Naive thymus-derived CD8-positive, alpha-beta T cell (primary cell): ENCODE results near the gene DCAF8. TPM values are rescaled to one million over a fixed set of nuclear protein-coding genes. Genes with fewer than 3 reads are reported as not detected.

Experiments used
- ATAC-seq, 2 donors: fragments of 150-1000 bp; cut with Tn5 transposase in 1 of 2; sonication (Bioruptor Pico), chemical (Tn5 transposase) in 1 of 2; 1 replicate in 1 of 2; 2 replicates in 1 of 2; pipeline ENCODE4 v1.10.0; 2021; ENCODE audit warnings: mild to moderate bottlenecking in 2 of 2, moderate library complexity in 2 of 2
- POLR2A ChIA-PET: fragments of 350-600 bp; sonication (Branson Sonifier 250); formaldehyde crosslinking; loops from one replicate; lab custom pipeline; 2021; ENCODE audit warnings: antibody characterized with exemption; lab: Charles Lee
- DNase-seq, 10 donors: peaks; one replicate each; pipeline versions ENCODE4 v3.0.0 to v3.0.0-alpha.2; 2020 to 2022
- H3K27ac Mint-ChIP-seq, 10 donors: one replicate each; pipeline ENCODE4 v1.8.0; 2020 to 2022; ENCODE audit warnings: mild to moderate bottlenecking in 10 of 10, mixed read lengths in 10 of 10, moderate library complexity in 4 of 10, inconsistent platforms in 1 of 10
- H3K27me3 Mint-ChIP-seq, 5 donors: one replicate each; pipeline ENCODE4 v1.8.0; 2021 to 2022; ENCODE audit warnings: mixed read lengths in 5 of 5
- H3K36me3 Mint-ChIP-seq, 3 donors: one replicate each; pipeline ENCODE4 v1.8.0; 2020 to 2022; ENCODE audit warnings: mixed read lengths in 3 of 3, mild to moderate bottlenecking in 2 of 3, inconsistent platforms in 1 of 3
- H3K4me1 Mint-ChIP-seq, 4 donors: one replicate each; pipeline ENCODE4 v1.8.0; 2021 to 2022; ENCODE audit warnings: mixed read lengths in 4 of 4
- H3K4me3 Mint-ChIP-seq, 10 donors: one replicate each; pipeline ENCODE4 v1.8.0; 2020 to 2022; ENCODE audit warnings: mild to moderate bottlenecking in 10 of 10, mixed read lengths in 10 of 10, moderate library complexity in 6 of 10, inconsistent platforms in 1 of 10
- H3K9me3 Mint-ChIP-seq, 9 donors: one replicate each; pipeline ENCODE4 v1.8.0; 2020 to 2022; ENCODE audit warnings: mixed read lengths in 9 of 9, mild to moderate bottlenecking in 3 of 9, inconsistent platforms in 1 of 9, moderate library complexity in 1 of 9
- polyA plus RNA-seq, 3 donors: library from polyadenylated mRNA; unstranded; fragments of 300-500 nt; fragmentation: Illumina TruSeq; gene quantifications; one replicate each; pipeline ENCODE4 v1.2.3, GENCODE V29; 2021
- total RNA-seq, 8 experiments: library from RNA in 2 of 8; stranded (reverse) in 2 of 8; gene quantifications; one replicate each; pipeline ENCODE4 v1.2.3 and lab custom pipeline; 2021 to 2026

Gene DCAF8
- total and polyA plus RNA-seq, 5 experiments from 2014 or later, result 46.9 to 256 (median 51.6) TPM

DNA sequence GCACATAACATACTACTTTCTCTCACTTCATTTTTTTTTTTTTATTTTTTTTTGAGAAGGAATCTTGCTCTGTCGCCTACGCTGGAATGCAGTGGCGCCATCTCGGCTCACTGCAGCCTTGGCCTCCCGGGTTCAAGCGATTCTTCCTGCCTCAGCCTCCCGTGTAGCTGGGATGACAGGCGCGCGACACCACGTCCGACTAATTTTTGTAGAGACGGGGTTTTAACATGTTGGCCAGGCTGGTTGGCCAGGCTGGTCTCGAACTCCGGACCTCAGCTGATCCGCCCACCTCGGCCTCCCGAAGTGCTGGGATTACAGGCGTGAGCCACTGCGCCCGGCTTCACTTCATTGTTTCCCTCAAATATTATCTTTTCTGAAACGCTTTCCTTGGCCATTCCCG, 23.2 kb upstream of the DCAF8 start:
- peak overlapping the region; percentile 92 to 100 (median 98) for H3K4me3 Mint-ChIP-seq
- POLR2A ChIA-PET, result interaction anchor here (0.6 to 3.8 kb wide), 10 partner anchors 12 to 361 kb away, joined by 3 to 47 read pairs (median 4); partner anchors contain the start of genes COPA, DCAF8, IGSF8 and NCSTN
- peak overlapping the region in 8 of 10 donors; percentile 57 to 98 (median 95) for H3K27ac Mint-ChIP-seq
- no peak for ATAC-seq
- no peaks in the 10 kb centered on the region for H3K9me3 Mint-ChIP-seq
- peaks cover 0 to 1% (median 0%) of the 10 kb centered on the region in 5 donors for H3K27me3 Mint-ChIP-seq
- H3K36me3 Mint-ChIP-seq, result peaks cover 0 to 47% (median 11%) of the 10 kb centered on the region in 3 donors
- peaks cover 17 to 34% (median 29%) of the 10 kb centered on the region in 4 donors for H3K4me1 Mint-ChIP-seq
- no peak for DNase-seq

- POLR2A ChIA-PET, result interaction anchor here (0.6 to 3.8 kb wide), 11 partner anchors 13 to 361 kb away, joined by 3 to 47 read pairs (median 3); partner anchors contain the start of genes COPA, DCAF8, IGSF8 and NCSTN
- Mint-ChIP-seq H3K36me3 (peaks cover 0 to 47% (median 13%) of the 10 kb centered on the region in 3 donors), H3K4me3 (peak within 1 kb of the TSS; percentile 92 to 100 (median 98)), H3K27me3 (peaks cover 0 to 1% (median 0%) of the 10 kb centered on the region in 5 donors), H3K27ac (peak within 1 kb of the TSS; percentile 91 to 98 (median 95)), H3K9me3 (no peaks in the 10 kb centered on the region), H3K4me1 (peaks cover 17 to 34% (median 29%) of the 10 kb centered on the region in 4 donors)
- DNase-seq (peak; percentile 86 to 96 (median 92)), ATAC-seq (peak; percentile 99 to 100)
Measured at GRCh38 chr1:160284782-160285344, 22.5 kb upstream of the DCAF8 start, which contains the start of gene PEX19. Gene PEX19 (minus strand): TSS chr1:160285133. CDS start chr1:160285124, 9 bp downstream.

DNA sequence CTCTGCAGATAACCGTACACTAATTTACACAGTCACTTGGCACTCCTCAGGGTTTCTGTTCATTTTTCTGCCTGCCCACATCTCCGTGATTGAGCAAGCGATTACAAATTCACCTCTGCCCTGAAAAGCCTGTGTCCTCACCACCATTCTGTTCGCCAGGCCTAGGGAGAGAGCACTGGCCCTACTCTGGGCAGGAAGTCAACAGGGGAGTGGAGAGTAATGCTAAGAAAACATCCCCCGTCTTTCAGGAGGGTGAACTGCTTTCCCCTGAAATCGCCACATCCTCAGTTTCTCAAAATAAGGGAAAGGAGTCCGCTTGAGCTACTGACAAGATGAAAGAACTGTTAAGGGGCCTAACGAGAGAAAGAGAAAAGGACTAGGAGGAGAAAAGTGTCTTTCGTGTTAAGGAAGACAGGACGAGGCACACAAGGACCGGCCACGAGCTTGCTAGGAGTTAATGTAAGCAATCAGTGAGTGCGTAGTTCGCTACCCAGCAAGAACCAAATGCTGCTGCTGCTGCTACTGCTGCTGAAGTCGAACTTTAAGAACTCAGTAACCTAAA, 22.0 kb upstream of the DCAF8 start:
- peak overlapping the region; percentile 91 to 98 (median 95) for H3K27ac Mint-ChIP-seq
- H3K27me3 Mint-ChIP-seq, result peaks cover 0 to 1% (median 0%) of the 10 kb centered on the region in 5 donors
- ATAC-seq, result peak; percentile 37 to 44
- H3K36me3 Mint-ChIP-seq, result peaks cover 0 to 47% (median 13%) of the 10 kb centered on the region in 3 donors
- H3K4me1 Mint-ChIP-seq, result peaks cover 17 to 34% (median 29%) of the 10 kb centered on the region in 4 donors
- DNase-seq, result peak in 3 of 10 donors; percentile 7 to 9 (median 8)
- POLR2A ChIA-PET, result interaction anchor here (1.0 to 3.8 kb wide), 8 partner anchors 22 to 360 kb away, joined by 3 to 47 read pairs (median 4); partner anchors contain the start of genes DCAF8 and IGSF8
- H3K4me3 Mint-ChIP-seq, result peak overlapping the region; percentile 92 to 100 (median 98)
- H3K9me3 Mint-ChIP-seq, result no peaks in the 10 kb centered on the region

GRCh38 chr1:160282807-160283206, 20.5 kb upstream of the DCAF8 start:
- H3K27me3 Mint-ChIP-seq, result peaks cover 0 to 1% (median 0%) of the 10 kb centered on the region in 5 donors
- DNase-seq (no peak), ATAC-seq (no peak)
- peaks cover 17 to 34% (median 29%) of the 10 kb centered on the region in 4 donors for H3K4me1 Mint-ChIP-seq
- H3K9me3 Mint-ChIP-seq, result no peaks in the 10 kb centered on the region
- POLR2A ChIA-PET, result no interaction called here
- H3K36me3 Mint-ChIP-seq, result peaks cover 0 to 50% (median 19%) of the 10 kb centered on the region in 3 donors
- peak overlapping the region in 2 of 10 donors; percentile 92 to 98 for H3K4me3 Mint-ChIP-seq
- H3K27ac Mint-ChIP-seq, result no peak overlapping the region

GRCh38 chr1:160277987-160278386, 15.6 kb upstream of the DCAF8 start:
- no peak for ATAC-seq
- Mint-ChIP-seq H3K4me1 (peaks cover 2 to 8% (median 4%) of the 10 kb centered on the region in 4 donors), H3K36me3 (peaks cover 0 to 67% (median 26%) of the 10 kb centered on the region in 3 donors)

GRCh38 chr1:160277330-160277729, 15.0 kb upstream of the DCAF8 start:
- peaks cover 0 to 61% (median 26%) of the 10 kb centered on the region in 3 donors for H3K36me3 Mint-ChIP-seq
- H3K4me1 Mint-ChIP-seq, result peaks cover 0 to 1% (median 0%) of the 10 kb centered on the region in 4 donors
- H3K4me3 Mint-ChIP-seq, result no peak overlapping the region
- H3K27ac Mint-ChIP-seq, result no peak overlapping the region
- POLR2A ChIA-PET, result no interaction called here
- ATAC-seq, result no peak
- no peak for DNase-seq
- H3K9me3 Mint-ChIP-seq, result no peaks in the 10 kb centered on the region
- H3K27me3 Mint-ChIP-seq, result no peaks in the 10 kb centered on the region

More at GRCh38 chr1:160277987-160278386, 15.6 kb upstream of the DCAF8 start:
- Mint-ChIP-seq H3K9me3 (no peaks in the 10 kb centered on the region), H3K27me3 (no peaks in the 10 kb centered on the region), H3K4me3 (no peak overlapping the region), H3K27ac (no peak overlapping the region)
- no peak for DNase-seq
- POLR2A ChIA-PET, result interaction anchor here (1.3 kb wide), 1 partner anchor 16 kb away, joined by 5 read pairs; the partner anchor contains the start of gene DCAF8

GRCh38 chr1:160271025-160271424, 8.7 kb upstream of the DCAF8 start:
- POLR2A ChIA-PET, result no interaction called here
- Mint-ChIP-seq H3K9me3 (no peaks in the 10 kb centered on the region), H3K27me3 (no peaks in the 10 kb centered on the region), H3K4me3 (no peak overlapping the region), H3K27ac (no peak overlapping the region), H3K4me1 (no peaks in the 10 kb centered on the region), H3K36me3 (peaks cover 0 to under 1% (median 0%) of the 10 kb centered on the region in 3 donors)
- DNase-seq (no peak), ATAC-seq (no peak)

GRCh38 chr1:160267284-160267991, 5.1 kb upstream of the DCAF8 start:
- ATAC-seq (no peak), DNase-seq (no peak)
- no peaks in the 10 kb centered on the region for H3K36me3 Mint-ChIP-seq
- POLR2A ChIA-PET, result no interaction called here
- no peak overlapping the region for H3K4me3 Mint-ChIP-seq
- H3K4me1 Mint-ChIP-seq, result peaks cover 2 to 15% (median 8%) of the 10 kb centered on the region in 4 donors
- no peaks in the 10 kb centered on the region for H3K27me3 Mint-ChIP-seq
- H3K9me3 Mint-ChIP-seq, result no peaks in the 10 kb centered on the region
- peak overlapping the region in 1 of 10 donors; percentile 51 for H3K27ac Mint-ChIP-seq

DNA sequence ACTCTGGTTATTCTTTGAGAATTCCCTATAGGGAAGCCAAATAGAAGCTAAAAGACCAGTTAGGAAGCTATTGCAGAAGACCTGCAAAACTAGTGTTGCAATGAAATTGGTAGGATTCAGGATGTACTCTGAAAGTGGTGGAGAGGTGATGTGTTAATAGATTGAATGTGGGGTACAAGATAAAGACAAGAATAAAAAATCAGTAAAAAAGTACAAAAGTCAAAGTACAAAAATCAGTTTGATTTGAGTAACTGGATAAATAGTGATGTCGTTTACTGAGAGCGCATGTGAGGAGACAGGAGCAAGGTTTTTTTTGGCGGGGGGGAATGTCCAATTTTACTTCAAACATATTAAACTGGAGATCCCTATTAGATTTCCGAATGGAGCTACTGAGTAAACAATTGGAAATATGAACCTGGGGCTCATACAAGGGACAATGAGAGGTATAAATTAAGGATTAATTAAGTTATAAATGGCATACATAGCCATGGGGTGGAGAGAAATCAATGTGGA, 2.5 kb upstream of the DCAF8 start:
- Mint-ChIP-seq H3K4me1 (peaks cover 10 to 36% (median 22%) of the 10 kb centered on the region in 4 donors), H3K9me3 (no peaks in the 10 kb centered on the region), H3K4me3 (no peak overlapping the region), H3K36me3 (peaks cover 0 to 2% (median 0%) of the 10 kb centered on the region in 3 donors), H3K27me3 (no peaks in the 10 kb centered on the region), H3K27ac (peak overlapping the region in 2 of 10 donors; percentile 6 to 35)
- no peak for DNase-seq
- no peak for ATAC-seq
- POLR2A ChIA-PET, result interaction anchor here (5.5 kb wide), 1 partner anchor 20 kb away, joined by 47 read pairs; the partner anchor contains the start of gene PEX19

DNA sequence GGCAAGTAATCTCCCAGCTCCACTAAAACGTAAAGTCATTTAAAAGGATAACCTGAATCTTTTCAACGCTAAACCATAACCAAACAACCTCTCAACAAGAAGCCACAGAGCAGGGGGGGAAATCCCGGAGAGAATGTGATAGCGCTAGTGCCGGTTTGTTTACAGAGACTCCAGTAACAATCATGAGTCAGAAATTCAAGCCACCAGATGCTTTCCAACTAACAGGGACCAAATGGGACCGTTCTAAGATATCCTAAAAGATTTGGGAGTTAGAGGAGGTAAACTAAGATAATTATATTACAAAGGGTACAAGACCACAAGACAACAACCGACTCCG, 825 bp downstream of the DCAF8 start:
- ATAC-seq, result peak; percentile 70 to 71
- peaks cover 16 to 59% (median 48%) of the 10 kb centered on the region in 4 donors for H3K4me1 Mint-ChIP-seq
- no peaks in the 10 kb centered on the region for H3K27me3 Mint-ChIP-seq
- peaks cover 0 to 17% (median 2%) of the 10 kb centered on the region in 3 donors for H3K36me3 Mint-ChIP-seq
- POLR2A ChIA-PET, result interaction anchor here (0.6 to 5.5 kb wide), 13 partner anchors 9 to 163 kb away, joined by 3 to 47 read pairs (median 5); partner anchors contain the start of genes IGSF8, PEA15 and PEX19
- H3K9me3 Mint-ChIP-seq, result no peaks in the 10 kb centered on the region
- H3K27ac Mint-ChIP-seq, result peak overlapping the region; percentile 96 to 100 (median 98)
- peak overlapping the region; percentile 95 to 99 (median 97) for H3K4me3 Mint-ChIP-seq
- DNase-seq, result peak; percentile 32 to 85 (median 76)

- peak overlapping the region; percentile 95 to 99 (median 97) for H3K4me3 Mint-ChIP-seq
- no peaks in the 10 kb centered on the region for H3K9me3 Mint-ChIP-seq
- DNase-seq, result no peak
- peak overlapping the region; percentile 96 to 100 (median 98) for H3K27ac Mint-ChIP-seq
- H3K4me1 Mint-ChIP-seq, result peaks cover 16 to 66% (median 54%) of the 10 kb centered on the region in 4 donors
- H3K27me3 Mint-ChIP-seq, result no peaks in the 10 kb centered on the region
- POLR2A ChIA-PET, result interaction anchor here (0.7 to 5.5 kb wide), 9 partner anchors 8 to 163 kb away, joined by 3 to 47 read pairs (median 4); partner anchors contain the start of genes IGSF8, PEA15 and PEX19
- peaks cover 0 to 22% (median 2%) of the 10 kb centered on the region in 3 donors for H3K36me3 Mint-ChIP-seq
- ATAC-seq, result no peak
Measured at GRCh38 chr1:160260406-160261382, 1.7 kb downstream of the DCAF8 start.
